ENCODE data around the gene GANC.
"Not testable (repeated sequence)": the region's sequence is repeated elsewhere in the genome, so short reads cannot be mapped to it uniquely, and the experiment has no call there.

The GANC gene

GRCh38 chr15:42284551-42284950, 11.6 kb downstream of the GANC start:
- no peak for TF ChIP-seq POLR2A (IDR thresholded peaks at IDR 0.05; ENCODE audit: extremely low read depth, insufficient read length)
- no peak for TF ChIP-seq MYC (IDR thresholded peaks at IDR 0.05; ENCODE audit: low read depth, low read length)
- TF ChIP-seq MAX (IDR thresholded peaks at IDR 0.05; ENCODE audit: low read depth, low read length), result no peak
- TF ChIP-seq CTCF (IDR thresholded peaks at IDR 0.05; ENCODE audit: low read depth, low read length), result no peak
- DNase-seq (ENCODE audit: low read depth), result peak; percentile 69
- no peak overlapping the region for H3K4me3 ChIP-seq (ENCODE audit: low read depth, low read length)

- no peak overlapping the region for H3K4me3 ChIP-seq (ENCODE audit: low read depth, low read length)
- DNase-seq (ENCODE audit: low read depth), result peak; percentile 83
- TF ChIP-seq MYC (IDR thresholded peaks at IDR 0.05; ENCODE audit: low read depth, low read length) (no peak), CTCF (IDR thresholded peaks at IDR 0.05; ENCODE audit: low read depth, low read length) (no peak), POLR2A (IDR thresholded peaks at IDR 0.05; ENCODE audit: extremely low read depth, insufficient read length) (no peak), MAX (IDR thresholded peaks at IDR 0.05; ENCODE audit: low read depth, low read length) (no peak)
These were observed 12.0 kb downstream of the GANC start for GRCh38 chr15:42285034-42285433.

- H3K4me3 ChIP-seq (ENCODE audit: low read depth, low read length), result no peak overlapping the region
- DNase-seq (ENCODE audit: low read depth), result peak; percentile 76
- TF ChIP-seq POLR2A (IDR thresholded peaks at IDR 0.05; ENCODE audit: extremely low read depth, insufficient read length) (no peak), MAX (IDR thresholded peaks at IDR 0.05; ENCODE audit: low read depth, low read length) (peak; percentile 46; the same call in 1 of the 2 replicates), MYC (IDR thresholded peaks at IDR 0.05; ENCODE audit: low read depth, low read length) (peak; percentile 34; the same call in 1 of the 2 replicates), CTCF (IDR thresholded peaks at IDR 0.05; ENCODE audit: low read depth, low read length) (no peak)
These were observed 13.5 kb downstream of the GANC start for GRCh38 chr15:42286445-42287029.

GRCh38 chr15:42287931-42288330, 14.9 kb downstream of the GANC start:
- DNase-seq (ENCODE audit: low read depth), result no peak
- TF ChIP-seq POLR2A (IDR thresholded peaks at IDR 0.05; ENCODE audit: extremely low read depth, insufficient read length), result no peak
- no peak for TF ChIP-seq CTCF (IDR thresholded peaks at IDR 0.05; ENCODE audit: low read depth, low read length)
- TF ChIP-seq MAX (IDR thresholded peaks at IDR 0.05; ENCODE audit: low read depth, low read length), result no peak
- no peak for TF ChIP-seq MYC (IDR thresholded peaks at IDR 0.05; ENCODE audit: low read depth, low read length)
- H3K4me3 ChIP-seq (ENCODE audit: low read depth, low read length), result no peak overlapping the region

- peak; percentile 21 for DNase-seq (ENCODE audit: low read depth)
- no peak overlapping the region for H3K4me3 ChIP-seq (ENCODE audit: low read depth, low read length)
- no peak for TF ChIP-seq POLR2A (IDR thresholded peaks at IDR 0.05; ENCODE audit: extremely low read depth, insufficient read length)
- no peak for TF ChIP-seq CTCF (IDR thresholded peaks at IDR 0.05; ENCODE audit: low read depth, low read length)
- TF ChIP-seq MYC (IDR thresholded peaks at IDR 0.05; ENCODE audit: low read depth, low read length), result no peak
- no peak for TF ChIP-seq MAX (IDR thresholded peaks at IDR 0.05; ENCODE audit: low read depth, low read length)
These were observed 16.2 kb downstream of the GANC start for GRCh38 chr15:42289166-42289565.

GRCh38 chr15:42301004-42301403, 28.0 kb downstream of the GANC start:
- DNase-seq (ENCODE audit: low read depth), result not testable (repeated sequence)

More at GRCh38 chr15:42301004-42301403, 28.0 kb downstream of the GANC start:
- not testable (repeated sequence) for H3K4me3 ChIP-seq (ENCODE audit: low read depth, low read length)
